GM23338 (cell line): ENCODE results near the gene ACADVL. TPM values are rescaled to one million over a fixed set of nuclear protein-coding genes. Genes with fewer than 3 reads are reported as not detected.

Experiments
- ATAC-seq: fragments of 200-7000 bp; cut with Tn5 transposase; 3 replicates; pipeline ENCODE4 v1.9.1; 2020
- DNase-seq: peaks from one replicate; pipeline ENCODE4 v3.0.0-alpha.2; 2015; ENCODE audit warnings: low spot score
- H2AFZ ChIP-seq: fragments of 200-600 bp; sonication (generic); 2 replicates; pipeline ENCODE4 v1.8.0; 2016; ENCODE audit warnings: antibody characterized with exemption, mild to moderate bottlenecking, moderate library complexity
- H3F3A ChIP-seq: fragments of 200-600 bp; sonication (generic); replicated peaks from 2 replicates; pipeline ENCODE4 v1.8.0; 2017; ENCODE audit warnings: antibody characterized with exemption, mixed run types, low read depth
- H3K27ac ChIP-seq: fragments of 200-600 bp; sonication (generic); 2 replicates; pipeline ENCODE4 v1.6.1; 2016; ENCODE audit warnings: low read depth
- H3K27me3 ChIP-seq: fragments of 200-600 bp; sonication (generic); 2 replicates; pipeline ENCODE4 v1.8.0; 2016; ENCODE audit warnings: mild to moderate bottlenecking, mixed run types, moderate library complexity; ENCODE audit not compliant: insufficient read depth
- H3K36me3 ChIP-seq: fragments of 200-600 bp; sonication (generic); 2 replicates; pipeline ENCODE4 v1.8.0; 2016; ENCODE audit warnings: mild to moderate bottlenecking; ENCODE audit not compliant: insufficient read depth
- H3K4me1 ChIP-seq: fragments of 200-600 bp; sonication (generic); 2 replicates; pipeline ENCODE4 v1.8.0; 2016; ENCODE audit warnings: mild to moderate bottlenecking, moderate library complexity; ENCODE audit not compliant: insufficient read depth
- H3K4me2 ChIP-seq: fragments of 200-600 bp; sonication (generic); 2 replicates; pipeline ENCODE4 v1.7.1; 2017; ENCODE audit warnings: mixed run types
- H3K4me3 ChIP-seq: fragments of 200-600 bp; sonication (generic); 2 replicates; pipeline ENCODE4 v1.6.1; 2016; ENCODE audit warnings: mixed run types
- H3K79me2 ChIP-seq: fragments of 200-600 bp; sonication (generic); replicated peaks from 2 replicates; pipeline ENCODE4 v1.8.0; 2017; ENCODE audit warnings: mild to moderate bottlenecking; ENCODE audit not compliant: insufficient read depth
- H3K9me2 ChIP-seq: fragments of 200-600 bp; sonication (generic); 2 replicates; pipeline ENCODE4 v1.8.0; 2017; ENCODE audit not compliant: insufficient read depth
- H4K20me1 ChIP-seq: fragments of 200-600 bp; sonication (generic); replicated peaks from 2 replicates; pipeline ENCODE4 v1.8.0; 2017; ENCODE audit warnings: mild to moderate bottlenecking; ENCODE audit not compliant: insufficient read depth
- H3K27ac Mint-ChIP-seq: 2 replicates; pipeline ENCODE4 v1.8.0; 2020; ENCODE audit warnings: inconsistent platforms, mild to moderate bottlenecking, moderate library complexity, mixed read lengths
- H3K27me3 Mint-ChIP-seq: 3 replicates; pipeline ENCODE4 v1.8.0; 2022; ENCODE audit warnings: low read depth, mild to moderate bottlenecking, moderate library complexity, mixed read lengths, inconsistent platforms; ENCODE audit not compliant: insufficient read depth, poor library complexity
- H3K36me3 Mint-ChIP-seq: 3 replicates; pipeline ENCODE4 v1.8.0; 2021; ENCODE audit warnings: low read depth, mild to moderate bottlenecking, inconsistent platforms, moderate library complexity, mixed read lengths
- H3K4me1 Mint-ChIP-seq: 3 replicates; pipeline ENCODE4 v1.8.0; 2020; ENCODE audit warnings: mild to moderate bottlenecking, inconsistent platforms, mixed read lengths
- H3K4me3 Mint-ChIP-seq: 3 replicates; pipeline ENCODE4 v1.8.0; 2021; ENCODE audit warnings: moderate library complexity, mild to moderate bottlenecking, inconsistent platforms, mixed read lengths
- H3K9me3 Mint-ChIP-seq: 3 replicates; pipeline ENCODE4 v1.8.0; 2020; ENCODE audit warnings: moderate library complexity, mild to moderate bottlenecking, inconsistent platforms, mixed read lengths
- CTCF ChIP-seq, 2 experiments: fragments of 200-600 bp in 1 of 2; sonication (generic) in 1 of 2; conservative IDR thresholded peaks; 2 replicates each; pipeline versions ENCODE4 v1.5.1 to v1.6.1; 2016 to 2017; ENCODE audit warnings: antibody characterized with exemption in 2 of 2, low read depth in 2 of 2, mild to moderate bottlenecking in 2 of 2, moderate library complexity in 1 of 2
- POLR2AphosphoS5 ChIP-seq: IDR thresholded peaks from 2 replicates; pipeline ENCODE4 v1.6.1; 2016; ENCODE audit warnings: antibody characterized with exemption, low read depth
- polyA plus RNA-seq: library from polyadenylated mRNA; unstranded; fragments of >200 nt; fragmentation: Nextera tagmentation; extraction: Ambion mirVana; gene quantifications from 2 replicates; pipeline ENCODE4 v1.2.1, GENCODE V29; 2016
- total RNA-seq: library from RNA; depleted of rRNA; stranded (reverse); fragments of >200 nt; shearing (Covaris generic); gene quantifications from 2 replicates; pipeline ENCODE4 v1.2.3, GENCODE V29; 2014
- TF ChIP-seq, protein P1 (sequence below): fragments of 250-450 bp; sonication (Bioruptor Pico); IDR thresholded peaks from 2 replicates; pipeline ENCODE4 v1.5.0; 2020; ENCODE audit warnings: mild to moderate bottlenecking, moderate library complexity

Gene ACADVL
- total and polyA plus RNA-seq, 2 experiments from 2014 or later, result 152 to 156 TPM

GRCh38 chr17:7173687-7174602 lies 45.8 kb upstream of the ACADVL start:
- ATAC-seq, result peak; percentile 77

More at GRCh38 chr17:7173687-7174602, 45.8 kb upstream of the ACADVL start:
- Histone ChIP-seq H4K20me1 (no peaks in the 10 kb centered on the region), H3K4me2 (peak overlapping the region; percentile 85), H3K27me3 (peaks cover 58% of the 10 kb centered on the region), H3K9me2 (no peaks in the 10 kb centered on the region), H3K4me1 (peaks cover 4% of the 10 kb centered on the region; the same call in 1 of the 2 replicates), H3F3A (peaks cover 21% of the 10 kb centered on the region), H3K79me2 (no peaks in the 10 kb centered on the region), H3K36me3 (no peaks in the 10 kb centered on the region), H3K27ac (no peak overlapping the region), H2AFZ (peak overlapping the region; percentile 89), H3K4me3 (peak overlapping the region; percentile 65)
- TF ChIP-seq CTCF (conservative IDR thresholded peaks at IDR 0.05; ENCODE audit: low read depth in 2 of 2), result peak; percentile 50 to 84
- 0 out of 2 replicates have a peak, but pooled peaks have one; percentile 25 for TF ChIP-seq POLR2AphosphoS5
- TF ChIP-seq, protein P1, sequence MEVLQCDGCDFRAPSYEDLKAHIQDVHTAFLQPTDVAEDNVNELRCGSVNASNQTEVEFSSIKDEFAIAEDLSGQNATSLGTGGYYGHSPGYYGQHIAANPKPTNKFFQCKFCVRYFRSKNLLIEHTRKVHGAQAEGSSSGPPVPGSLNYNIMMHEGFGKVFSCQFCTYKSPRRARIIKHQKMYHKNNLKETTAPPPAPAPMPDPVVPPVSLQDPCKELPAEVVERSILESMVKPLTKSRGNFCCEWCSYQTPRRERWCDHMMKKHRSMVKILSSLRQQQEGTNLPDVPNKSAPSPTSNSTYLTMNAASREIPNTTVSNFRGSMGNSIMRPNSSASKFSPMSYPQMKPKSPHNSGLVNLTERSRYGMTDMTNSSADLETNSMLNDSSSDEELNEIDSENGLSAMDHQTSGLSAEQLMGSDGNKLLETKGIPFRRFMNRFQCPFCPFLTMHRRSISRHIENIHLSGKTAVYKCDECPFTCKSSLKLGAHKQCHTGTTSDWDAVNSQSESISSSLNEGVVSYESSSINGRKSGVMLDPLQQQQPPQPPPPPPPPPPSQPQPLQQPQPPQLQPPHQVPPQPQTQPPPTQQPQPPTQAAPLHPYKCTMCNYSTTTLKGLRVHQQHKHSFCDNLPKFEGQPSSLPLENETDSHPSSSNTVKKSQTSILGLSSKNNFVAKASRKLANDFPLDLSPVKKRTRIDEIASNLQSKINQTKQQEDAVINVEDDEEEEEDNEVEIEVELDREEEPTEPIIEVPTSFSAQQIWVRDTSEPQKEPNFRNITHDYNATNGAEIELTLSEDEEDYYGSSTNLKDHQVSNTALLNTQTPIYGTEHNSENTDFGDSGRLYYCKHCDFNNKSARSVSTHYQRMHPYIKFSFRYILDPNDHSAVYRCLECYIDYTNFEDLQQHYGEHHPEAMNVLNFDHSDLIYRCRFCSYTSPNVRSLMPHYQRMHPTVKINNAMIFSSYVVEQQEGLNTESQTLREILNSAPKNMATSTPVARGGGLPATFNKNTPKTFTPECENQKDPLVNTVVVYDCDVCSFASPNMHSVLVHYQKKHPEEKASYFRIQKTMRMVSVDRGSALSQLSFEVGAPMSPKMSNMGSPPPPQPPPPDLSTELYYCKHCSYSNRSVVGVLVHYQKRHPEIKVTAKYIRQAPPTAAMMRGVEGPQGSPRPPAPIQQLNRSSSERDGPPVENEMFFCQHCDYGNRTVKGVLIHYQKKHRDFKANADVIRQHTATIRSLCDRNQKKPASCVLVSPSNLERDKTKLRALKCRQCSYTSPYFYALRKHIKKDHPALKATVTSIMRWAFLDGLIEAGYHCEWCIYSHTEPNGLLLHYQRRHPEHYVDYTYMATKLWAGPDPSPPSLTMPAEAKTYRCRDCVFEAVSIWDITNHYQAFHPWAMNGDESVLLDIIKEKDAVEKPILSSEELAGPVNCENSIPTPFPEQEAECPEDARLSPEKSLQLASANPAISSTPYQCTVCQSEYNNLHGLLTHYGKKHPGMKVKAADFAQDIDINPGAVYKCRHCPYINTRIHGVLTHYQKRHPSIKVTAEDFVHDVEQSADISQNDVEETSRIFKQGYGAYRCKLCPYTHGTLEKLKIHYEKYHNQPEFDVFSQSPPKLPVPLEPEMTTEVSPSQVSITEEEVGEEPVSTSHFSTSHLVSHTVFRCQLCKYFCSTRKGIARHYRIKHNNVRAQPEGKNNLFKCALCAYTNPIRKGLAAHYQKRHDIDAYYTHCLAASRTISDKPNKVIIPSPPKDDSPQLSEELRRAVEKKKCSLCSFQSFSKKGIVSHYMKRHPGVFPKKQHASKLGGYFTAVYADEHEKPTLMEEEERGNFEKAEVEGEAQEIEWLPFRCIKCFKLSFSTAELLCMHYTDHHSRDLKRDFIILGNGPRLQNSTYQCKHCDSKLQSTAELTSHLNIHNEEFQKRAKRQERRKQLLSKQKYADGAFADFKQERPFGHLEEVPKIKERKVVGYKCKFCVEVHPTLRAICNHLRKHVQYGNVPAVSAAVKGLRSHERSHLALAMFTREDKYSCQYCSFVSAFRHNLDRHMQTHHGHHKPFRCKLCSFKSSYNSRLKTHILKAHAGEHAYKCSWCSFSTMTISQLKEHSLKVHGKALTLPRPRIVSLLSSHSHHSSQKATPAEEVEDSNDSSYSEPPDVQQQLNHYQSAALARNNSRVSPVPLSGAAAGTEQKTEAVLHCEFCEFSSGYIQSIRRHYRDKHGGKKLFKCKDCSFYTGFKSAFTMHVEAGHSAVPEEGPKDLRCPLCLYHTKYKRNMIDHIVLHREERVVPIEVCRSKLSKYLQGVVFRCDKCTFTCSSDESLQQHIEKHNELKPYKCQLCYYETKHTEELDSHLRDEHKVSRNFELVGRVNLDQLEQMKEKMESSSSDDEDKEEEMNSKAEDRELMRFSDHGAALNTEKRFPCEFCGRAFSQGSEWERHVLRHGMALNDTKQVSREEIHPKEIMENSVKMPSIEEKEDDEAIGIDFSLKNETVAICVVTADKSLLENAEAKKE (CRISPR knock-in tag), result no peak
- Mint-ChIP-seq H3K27me3 (peaks cover 17% of the 10 kb centered on the region), H3K36me3 (peaks cover 10% of the 10 kb centered on the region; the same call in 2 of the 3 replicates), H3K4me1 (peaks cover 5% of the 10 kb centered on the region; the same call in 2 of the 3 replicates), H3K4me3 (no peak overlapping the region), H3K27ac (no peak overlapping the region), H3K9me3 (peaks cover 4% of the 10 kb centered on the region; the same call in 1 of the 3 replicates)
- DNase-seq, result peak; percentile 96
